Adipocyte (in vitro differentiated cells): ENCODE data around the gene CYP1A2.

Experiments
- DNase-seq: peaks from one replicate; pipeline ENCODE4 v3.0.0-alpha.2; 2015; ENCODE audit warnings: low read depth
- H3K27me3 ChIP-seq: replicated peaks from 2 replicates; pipeline ENCODE4 v1.7.0; 2013; ENCODE audit warnings: mild to moderate bottlenecking, low read length, moderate library complexity; ENCODE audit not compliant: control insufficient read depth, insufficient read depth
- H3K36me3 ChIP-seq: 2 replicates; pipeline ENCODE4 v1.7.0; 2013; ENCODE audit warnings: low read length, mild to moderate bottlenecking, moderate library complexity; ENCODE audit not compliant: control insufficient read depth, insufficient read depth, severe bottlenecking
- H3K4me1 ChIP-seq: 2 replicates; pipeline ENCODE4 v1.7.0; 2013; ENCODE audit warnings: mild to moderate bottlenecking, low read length, moderate library complexity; ENCODE audit not compliant: control insufficient read depth, insufficient read depth
- H3K4me3 ChIP-seq: 2 replicates; pipeline ENCODE4 v1.7.0; 2013; ENCODE audit warnings: mild to moderate bottlenecking, low read length, moderate library complexity
- H3K9ac ChIP-seq: 2 replicates; pipeline ENCODE4 v1.7.0; 2013; ENCODE audit warnings: mild to moderate bottlenecking, low read length, moderate library complexity
- H3K9me3 ChIP-seq: 2 replicates; pipeline ENCODE4 v1.7.0; 2013; ENCODE audit warnings: mild to moderate bottlenecking, low read length, moderate library complexity; ENCODE audit not compliant: control insufficient read depth

Gene CYP1A2

DNA sequence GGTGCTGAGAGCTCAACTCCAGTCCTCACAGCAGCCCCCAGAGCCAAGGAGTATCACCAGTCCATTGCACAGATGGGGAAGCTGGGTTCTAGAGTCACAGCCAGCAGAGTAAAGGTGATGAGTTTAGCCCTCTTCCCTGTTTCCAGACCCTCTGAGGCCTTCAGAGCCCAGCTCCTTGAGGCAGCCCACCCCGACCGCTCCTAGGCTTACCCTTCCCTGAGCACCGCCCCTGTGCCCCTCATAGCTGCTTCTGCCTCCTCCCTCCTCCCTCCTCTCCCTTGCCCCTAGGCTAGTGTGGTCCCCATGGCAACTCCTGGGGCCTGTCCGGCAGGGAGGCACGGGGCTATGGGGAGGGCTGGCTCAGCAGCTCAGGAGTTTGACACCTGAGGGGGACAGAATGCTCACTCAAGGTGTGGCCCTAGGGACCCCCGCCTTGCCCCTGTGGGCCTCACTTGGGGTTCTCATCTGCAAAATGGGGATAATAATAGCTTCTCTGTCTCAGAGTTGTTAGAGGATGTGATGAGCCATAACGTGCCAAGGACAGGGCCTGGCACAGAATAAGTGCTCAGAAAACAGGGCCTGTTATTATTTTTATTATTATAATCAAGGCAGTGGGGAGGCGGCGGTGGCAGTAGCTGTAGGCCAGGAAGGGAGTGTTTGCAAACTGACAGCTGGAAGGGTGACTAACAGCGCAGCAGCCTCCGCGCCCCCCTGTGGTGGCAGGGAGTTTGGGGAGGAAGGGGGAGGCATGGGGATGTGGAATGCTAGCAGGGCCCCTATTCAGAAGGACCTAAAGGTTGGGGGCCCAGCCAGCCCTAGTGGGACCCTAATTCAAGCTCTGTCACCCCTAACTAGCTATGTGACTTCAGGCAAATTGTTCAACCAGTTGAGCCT, 44.7 kb downstream of the CYP1A2 start:
- Histone ChIP-seq H3K9ac (peak overlapping the region; percentile 14), H3K4me3 (no peak overlapping the region), H3K36me3 (no peaks in the 10 kb centered on the region), H3K4me1 (peaks cover 23% of the 10 kb centered on the region), H3K27me3 (no peaks in the 10 kb centered on the region), H3K9me3 (no peaks in the 10 kb centered on the region)
- DNase-seq: no peak

DNA sequence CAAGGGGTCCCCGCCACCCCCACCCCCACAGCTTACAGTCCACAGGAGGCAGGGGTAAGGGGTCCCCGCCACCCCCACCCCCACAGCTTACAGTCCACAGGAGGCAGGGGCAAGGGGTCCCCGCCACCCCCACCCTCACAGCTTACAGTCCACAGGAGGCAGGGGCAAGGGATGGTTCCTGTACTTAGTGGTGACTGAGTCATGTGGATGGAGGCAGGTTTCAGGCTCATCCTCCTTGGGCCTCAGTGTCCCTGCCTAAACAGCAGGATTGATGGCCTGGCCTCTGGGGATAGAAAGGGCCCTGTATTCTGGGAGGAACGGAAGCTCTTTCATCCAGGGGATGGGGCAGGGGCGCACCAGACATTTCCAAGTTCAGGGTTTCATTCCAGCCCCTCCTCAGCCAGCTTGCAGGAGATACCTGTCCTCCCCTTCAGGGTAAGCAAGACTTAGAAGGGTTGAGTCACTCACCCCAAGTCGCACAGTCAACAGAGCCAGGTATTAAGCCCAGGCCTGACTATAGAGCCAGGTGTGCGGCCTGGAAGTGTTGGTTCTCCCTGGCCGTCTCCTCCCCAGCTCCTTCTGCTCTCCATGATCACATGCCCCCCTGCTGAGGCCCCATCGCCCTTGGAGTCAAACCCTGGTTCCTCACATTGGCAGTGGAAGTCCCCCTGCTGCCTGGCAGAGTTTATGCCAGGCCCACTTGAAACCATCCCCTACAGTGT, 45.8 kb downstream of the CYP1A2 start:
- Histone ChIP-seq H3K9ac (no peak overlapping the region), H3K4me3 (no peak overlapping the region), H3K9me3 (no peaks in the 10 kb centered on the region), H3K4me1 (peaks cover 23% of the 10 kb centered on the region), H3K27me3 (no peaks in the 10 kb centered on the region), H3K36me3 (peaks cover 7% of the 10 kb centered on the region)
- no peak for DNase-seq

DNA sequence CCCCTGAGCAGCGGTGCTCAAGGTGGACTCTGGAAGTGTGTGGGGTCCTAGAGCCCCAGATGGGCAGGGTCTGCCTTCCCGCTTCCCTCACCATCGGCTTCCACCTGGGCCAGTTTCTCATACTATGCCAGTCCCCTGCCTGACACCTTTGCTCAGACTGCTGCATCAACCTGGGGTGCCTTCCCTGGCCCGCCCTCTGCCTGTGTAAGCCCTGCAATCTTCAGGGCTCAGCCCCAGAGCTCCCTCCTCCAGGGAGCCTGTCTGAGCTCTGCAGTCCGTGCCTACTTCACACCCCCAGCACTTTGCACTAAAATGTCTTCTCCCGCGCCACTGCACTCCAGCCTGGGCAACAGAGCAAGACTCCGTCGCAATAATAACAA, 46.3 kb downstream of the CYP1A2 start:
- H3K36me3 ChIP-seq: peaks cover 13% of the 10 kb centered on the region
- H3K4me1 ChIP-seq: peaks cover 23% of the 10 kb centered on the region
- DNase-seq: no peak
- no peak overlapping the region for H3K4me3 ChIP-seq
- no peaks in the 10 kb centered on the region for H3K9me3 ChIP-seq
- no peak overlapping the region for H3K9ac ChIP-seq
- H3K27me3 ChIP-seq: no peaks in the 10 kb centered on the region

DNA sequence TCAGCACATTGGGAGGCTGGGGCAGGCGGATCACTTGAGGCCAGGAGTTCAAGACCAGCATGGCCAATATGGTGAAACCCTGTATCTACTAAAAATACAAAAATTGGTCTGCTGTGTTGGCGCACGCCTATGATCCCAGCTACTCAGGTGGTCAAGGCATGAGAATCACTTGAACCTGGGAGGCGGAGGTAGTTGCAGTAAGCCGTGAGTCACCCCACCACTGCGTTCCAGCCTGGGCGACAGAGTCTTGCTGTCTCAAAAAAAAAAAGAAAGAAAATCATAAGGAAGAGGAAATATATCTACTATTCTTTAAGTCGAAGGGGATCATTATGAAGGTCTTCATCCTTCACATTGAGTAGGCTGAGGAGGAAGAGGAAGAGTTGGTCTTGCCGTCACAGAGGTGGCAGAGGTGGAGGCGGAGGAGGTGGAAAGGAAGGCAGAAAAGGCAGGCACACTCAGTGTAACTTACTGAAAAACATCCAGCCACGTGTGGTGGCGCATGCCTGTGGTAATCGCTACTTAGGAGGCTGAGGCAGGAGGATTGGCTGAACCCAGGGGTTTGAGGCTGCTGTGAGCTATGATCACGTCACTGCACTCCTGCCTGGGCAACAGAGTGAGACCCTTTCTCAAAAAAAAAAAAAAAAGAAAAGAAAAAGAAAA, 47.5 kb downstream of the CYP1A2 start:
- H3K4me3 ChIP-seq: no peak overlapping the region
- peaks cover 22% of the 10 kb centered on the region for H3K36me3 ChIP-seq
- no peaks in the 10 kb centered on the region for H3K9me3 ChIP-seq
- H3K4me1 ChIP-seq: peaks cover 14% of the 10 kb centered on the region
- H3K9ac ChIP-seq: no peak overlapping the region
- DNase-seq: no peak
- no peaks in the 10 kb centered on the region for H3K27me3 ChIP-seq

DNA sequence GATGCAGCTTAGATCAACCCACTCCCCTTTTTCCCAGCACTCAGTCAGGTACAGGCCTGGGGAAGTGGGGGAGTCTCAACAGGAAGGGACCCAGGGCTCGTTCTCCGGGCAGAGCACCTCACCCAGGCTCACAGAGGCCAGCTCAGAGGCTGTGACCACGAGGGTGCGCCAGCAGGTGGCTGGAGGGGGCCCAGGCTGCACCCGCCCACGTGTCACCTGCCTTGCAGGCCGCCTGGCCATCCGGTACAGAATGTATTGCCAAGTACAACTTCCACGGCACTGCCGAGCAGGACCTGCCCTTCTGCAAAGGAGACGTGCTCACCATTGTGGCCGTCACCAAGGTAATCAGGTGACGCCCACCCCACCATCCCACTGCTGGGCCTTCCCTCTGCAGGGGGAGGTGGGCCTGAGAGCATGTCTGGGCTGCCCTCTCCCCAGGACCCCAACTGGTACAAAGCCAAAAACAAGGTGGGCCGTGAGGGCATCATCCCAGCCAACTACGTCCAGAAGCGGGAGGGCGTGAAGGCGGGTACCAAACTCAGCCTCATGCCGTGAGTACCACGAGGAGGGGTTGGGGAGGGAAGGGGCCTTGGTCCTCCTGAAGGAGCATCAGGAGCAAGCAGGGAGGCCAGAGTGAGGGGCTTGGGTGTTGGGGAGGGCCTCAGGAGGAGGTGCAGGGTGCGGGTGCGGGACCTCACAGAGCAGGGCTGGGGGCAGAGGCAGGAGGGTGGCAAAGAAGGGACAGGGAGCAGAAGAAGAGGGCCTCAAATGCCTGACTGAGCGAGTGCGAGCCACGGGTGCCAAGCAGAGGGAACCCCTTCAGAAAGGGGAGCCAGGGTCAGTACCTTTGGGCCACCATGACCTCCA, 50.0 kb downstream of the CYP1A2 start:
- H3K4me3 ChIP-seq: no peak overlapping the region
- H3K9ac ChIP-seq: no peak overlapping the region
- H3K4me1 ChIP-seq: peaks cover 12% of the 10 kb centered on the region
- no peaks in the 10 kb centered on the region for H3K27me3 ChIP-seq
- H3K9me3 ChIP-seq: no peaks in the 10 kb centered on the region
- H3K36me3 ChIP-seq: peaks cover 47% of the 10 kb centered on the region
- DNase-seq: no peak

DNA sequence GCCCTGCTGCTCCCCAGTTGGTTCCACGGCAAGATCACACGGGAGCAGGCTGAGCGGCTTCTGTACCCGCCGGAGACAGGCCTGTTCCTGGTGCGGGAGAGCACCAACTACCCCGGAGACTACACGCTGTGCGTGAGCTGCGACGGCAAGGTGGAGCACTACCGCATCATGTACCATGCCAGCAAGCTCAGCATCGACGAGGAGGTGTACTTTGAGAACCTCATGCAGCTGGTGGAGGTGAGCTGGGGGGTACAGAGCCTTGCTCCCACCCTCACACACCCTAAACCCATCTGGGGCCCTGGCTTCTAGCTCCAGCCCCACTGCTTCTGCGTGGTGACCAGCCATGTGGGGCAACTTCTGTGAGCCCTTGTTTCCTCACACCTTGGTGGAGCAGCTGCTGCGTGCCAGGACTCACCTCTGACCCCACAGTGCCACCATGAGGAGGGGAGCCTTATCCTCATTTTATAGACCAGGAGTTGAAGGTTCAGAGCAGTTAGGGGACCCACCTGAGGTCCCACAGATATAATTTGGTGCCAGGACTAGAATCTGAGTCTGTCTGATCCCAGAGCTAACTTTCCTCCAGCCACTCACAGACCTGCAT, 50.7 kb downstream of the CYP1A2 start:
- peaks cover 12% of the 10 kb centered on the region for H3K4me1 ChIP-seq
- H3K36me3 ChIP-seq: peaks cover 55% of the 10 kb centered on the region

DNA sequence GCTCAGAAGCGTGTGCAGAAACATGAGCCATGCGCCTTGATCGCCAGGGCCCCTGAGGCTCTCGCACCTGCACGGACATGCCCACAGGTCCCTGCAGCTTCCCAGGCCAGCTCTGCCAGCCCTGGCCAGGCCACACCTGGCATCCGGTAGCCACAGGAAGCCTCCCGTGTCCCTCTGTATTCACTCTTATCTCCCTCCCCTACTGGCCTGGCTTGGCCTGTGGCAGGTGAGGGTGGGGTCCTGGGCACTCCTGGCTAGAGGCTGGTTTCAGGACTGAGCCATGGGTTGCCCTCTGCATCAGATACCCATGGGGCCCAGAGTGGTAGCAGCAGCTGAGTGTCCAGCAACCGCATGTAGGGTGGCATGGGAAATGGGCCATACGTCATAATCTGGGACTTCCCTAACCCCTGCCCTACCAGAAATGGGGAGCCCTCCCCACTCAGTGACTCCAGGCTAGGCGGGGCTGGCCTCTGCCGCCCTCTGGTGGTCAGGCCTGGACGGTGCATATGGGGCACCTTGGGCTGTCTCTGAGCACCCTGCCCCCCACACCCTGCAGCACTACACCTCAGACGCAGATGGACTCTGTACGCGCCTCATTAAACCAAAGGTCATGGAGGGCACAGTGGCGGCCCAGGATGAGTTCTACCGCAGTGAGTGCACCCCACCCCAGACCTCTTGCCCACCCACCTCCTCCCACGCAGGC, 51.4 kb downstream of the CYP1A2 start:
- peak; percentile 71 for DNase-seq
- H3K36me3 ChIP-seq: peaks cover 56% of the 10 kb centered on the region
- H3K9ac ChIP-seq: no peak overlapping the region
- no peak overlapping the region for H3K4me3 ChIP-seq
- H3K9me3 ChIP-seq: no peaks in the 10 kb centered on the region
- H3K27me3 ChIP-seq: no peaks in the 10 kb centered on the region
- H3K4me1 ChIP-seq: peaks cover 12% of the 10 kb centered on the region

More for the DNA sequence above, 50.7 kb downstream of the CYP1A2 start:
- Histone ChIP-seq H3K9me3 (no peaks in the 10 kb centered on the region), H3K4me3 (no peak overlapping the region), H3K9ac (no peak overlapping the region), H3K27me3 (no peaks in the 10 kb centered on the region)
- DNase-seq: no peak

DNA sequence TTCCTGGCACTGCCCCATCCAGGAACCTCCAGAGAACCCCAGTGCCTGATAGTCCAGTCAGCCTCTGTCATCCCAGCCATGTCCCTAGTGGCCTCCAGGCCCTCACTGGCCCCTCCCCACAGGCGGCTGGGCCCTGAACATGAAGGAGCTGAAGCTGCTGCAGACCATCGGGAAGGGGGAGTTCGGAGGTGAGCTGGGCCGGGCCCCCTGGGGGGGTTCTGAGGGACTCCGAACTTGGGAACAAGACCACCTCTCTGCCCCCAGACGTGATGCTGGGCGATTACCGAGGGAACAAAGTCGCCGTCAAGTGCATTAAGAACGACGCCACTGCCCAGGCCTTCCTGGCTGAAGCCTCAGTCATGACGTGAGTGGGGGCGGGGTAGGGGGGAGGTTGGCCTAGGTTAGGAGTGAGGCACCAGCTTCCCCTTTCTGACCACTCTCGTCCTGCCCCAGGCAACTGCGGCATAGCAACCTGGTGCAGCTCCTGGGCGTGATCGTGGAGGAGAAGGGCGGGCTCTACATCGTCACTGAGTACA, 52.0 kb downstream of the CYP1A2 start:
- no peak overlapping the region for H3K4me3 ChIP-seq
- no peaks in the 10 kb centered on the region for H3K27me3 ChIP-seq
- no peaks in the 10 kb centered on the region for H3K9me3 ChIP-seq
- DNase-seq: no peak
- peaks cover 12% of the 10 kb centered on the region for H3K4me1 ChIP-seq
- no peak overlapping the region for H3K9ac ChIP-seq
- peaks cover 56% of the 10 kb centered on the region for H3K36me3 ChIP-seq

DNA sequence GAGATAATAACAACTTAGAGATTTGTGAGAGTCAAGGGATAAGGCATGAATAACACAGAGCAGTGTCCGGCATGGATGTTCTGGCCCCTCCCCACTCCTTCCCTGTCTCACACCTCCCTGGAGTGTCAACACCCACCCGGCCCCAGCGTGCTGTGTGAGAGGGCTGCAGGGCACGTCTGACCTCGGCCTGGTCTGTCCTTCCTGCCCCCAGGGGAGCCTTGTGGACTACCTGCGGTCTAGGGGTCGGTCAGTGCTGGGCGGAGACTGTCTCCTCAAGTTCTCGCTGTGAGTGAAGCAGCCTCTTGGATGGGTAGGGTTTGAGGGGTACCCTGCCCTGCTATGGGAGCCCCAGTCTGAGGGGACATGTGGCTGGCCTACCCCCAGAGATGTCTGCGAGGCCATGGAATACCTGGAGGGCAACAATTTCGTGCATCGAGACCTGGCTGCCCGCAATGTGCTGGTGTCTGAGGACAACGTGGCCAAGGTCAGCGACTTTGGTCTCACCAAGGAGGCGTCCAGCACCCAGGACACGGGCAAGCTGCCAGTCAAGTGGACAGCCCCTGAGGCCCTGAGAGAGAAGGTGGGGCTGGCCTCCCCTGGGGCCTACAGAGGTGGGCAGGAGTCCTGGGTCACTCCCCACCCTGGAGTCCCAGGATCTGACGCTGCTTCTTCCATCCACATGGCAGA, 52.8 kb downstream of the CYP1A2 start:
- Histone ChIP-seq H3K36me3 (peaks cover 56% of the 10 kb centered on the region), H3K9ac (no peak overlapping the region), H3K27me3 (no peaks in the 10 kb centered on the region), H3K9me3 (no peaks in the 10 kb centered on the region), H3K4me1 (peaks cover 8% of the 10 kb centered on the region), H3K4me3 (no peak overlapping the region)
- no peak for DNase-seq
